OCI-LY3 (cell line): ENCODE data around the gene LPAR2.

ENCODE experiments used
- H2AFZ ChIP-seq: fragments of 200-600, 300-600 bp; shearing (Covaris generic); 2 replicates; pipeline ENCODE4 v1.6.0; 2014; ENCODE audit warnings: antibody characterized with exemption, low read depth, low read length
- H3K27ac ChIP-seq: fragments of 200-600, 300-600 bp; sonication (generic); 2 replicates; pipeline ENCODE4 v1.5.1; 2014; ENCODE audit warnings: mild to moderate bottlenecking, low read length, moderate library complexity, mixed read lengths
- H3K27me3 ChIP-seq: fragments of 200-600, 300-600 bp; sonication (generic); 2 replicates; pipeline ENCODE4 v1.6.1; 2014; ENCODE audit warnings: low read depth, low read length, mixed read lengths
- H3K36me3 ChIP-seq: fragments of 200-600, 300-600 bp; sonication (generic); replicated peaks from 2 replicates; pipeline ENCODE3; 2014; ENCODE audit warnings: low read depth, low read length, mixed read lengths
- H3K4me1 ChIP-seq: fragments of 300-600, 200-600 bp; sonication (generic); 2 replicates; pipeline ENCODE4 v1.6.1; 2014; ENCODE audit warnings: low read length, mixed read lengths
- H3K4me2 ChIP-seq: fragments of 200-600, 300-600 bp; sonication (generic); 2 replicates; pipeline ENCODE4 v1.6.1; 2014; ENCODE audit warnings: low read length, mixed read lengths
- H3K4me3 ChIP-seq: fragments of 300-600, 200-600 bp; sonication (generic); 2 replicates; pipeline ENCODE4 v1.5.1; 2014; ENCODE audit warnings: antibody characterized with exemption, mild to moderate bottlenecking, low read length, moderate library complexity
- H3K79me2 ChIP-seq: fragments of 300-600, 200-600 bp; shearing (Covaris generic); 2 replicates; pipeline ENCODE4 v1.6.1; 2014; ENCODE audit warnings: mild to moderate bottlenecking, low read length, mixed read lengths
- H3K9ac ChIP-seq: fragments of 300-600, 200-600 bp; shearing (Covaris generic); 2 replicates; pipeline ENCODE4 v1.6.0; 2014; ENCODE audit warnings: mild to moderate bottlenecking, low read length, moderate library complexity
- H3K9me3 ChIP-seq: fragments of 200-600, 300-600 bp; shearing (Covaris generic); 2 replicates; pipeline ENCODE4 v1.6.1; 2014; ENCODE audit warnings: low read length, mixed read lengths; ENCODE audit not compliant: insufficient read depth
- H4K20me1 ChIP-seq: fragments of 200-600, 300-600 bp; sonication (generic); 2 replicates; pipeline ENCODE4 v1.6.1; 2016; ENCODE audit warnings: low read length, mixed read lengths; ENCODE audit not compliant: insufficient read depth
- CTCF ChIP-seq: fragments of 200-600, 300-600 bp; sonication (generic); IDR thresholded peaks from 2 replicates; pipeline ENCODE4 v1.5.1; 2014; ENCODE audit warnings: antibody characterized with exemption, low read length, low read depth
- EZH2phosphoT487 ChIP-seq: fragments of 200-600 bp; shearing (Covaris generic); IDR thresholded peaks from 2 replicates; pipeline ENCODE4 v1.6.1; 2018; ENCODE audit warnings: antibody characterized with exemption, mixed run types, low read depth

Gene LPAR2

GRCh38 chr19:19642506-19643157 is 14.6 kb upstream of the LPAR2 start:
- Histone ChIP-seq H2AFZ (no peak overlapping the region; the same call in 1 of the 2 replicates), H4K20me1 (no peaks in the 10 kb centered on the region), H3K36me3 (peaks cover 59% of the 10 kb centered on the region)

GRCh38 chr19:19637523-19638251 is 9.7 kb upstream of the LPAR2 start:
- Histone ChIP-seq H3K36me3 (peaks cover 69% of the 10 kb centered on the region), H3K4me3 (no peak overlapping the region), H3K9me3 (no peaks in the 10 kb centered on the region), H3K4me1 (peaks cover 9% of the 10 kb centered on the region), H3K27me3 (no peaks in the 10 kb centered on the region), H4K20me1 (0 out of 2 replicates have a peak, but pooled peaks cover 6% of the 10 kb centered on the region), H3K4me2 (no peak overlapping the region), H3K9ac (no peak overlapping the region), H3K27ac (no peak overlapping the region), H3K79me2 (peaks cover 15% of the 10 kb centered on the region), H2AFZ (no peak overlapping the region)
- TF ChIP-seq EZH2phosphoT487 (no peak), CTCF (peak; percentile 9; the same call in 1 of the 2 replicates)

More at GRCh38 chr19:19642506-19643157, 14.6 kb upstream of the LPAR2 start:
- Histone ChIP-seq H3K4me3 (peak overlapping the region; percentile 90), H3K9ac (peak overlapping the region; percentile 99), H3K4me1 (peaks cover 16% of the 10 kb centered on the region), H3K79me2 (peaks cover 22% of the 10 kb centered on the region), H3K9me3 (no peaks in the 10 kb centered on the region), H3K27ac (peak overlapping the region; percentile 94), H3K4me2 (peak overlapping the region; percentile 98), H3K27me3 (no peaks in the 10 kb centered on the region)
- TF ChIP-seq EZH2phosphoT487 = no peak
- TF ChIP-seq CTCF = peak; percentile 14; the same call in 1 of the 2 replicates

GRCh38 chr19:19637186-19637522 is 9.1 kb upstream of the LPAR2 start:
- Histone ChIP-seq H3K36me3 (peaks cover 74% of the 10 kb centered on the region), H3K4me3 (no peak overlapping the region)

More at GRCh38 chr19:19637186-19637522, 9.1 kb upstream of the LPAR2 start:
- Histone ChIP-seq H3K4me1 (peaks cover 6% of the 10 kb centered on the region), H3K9ac (no peak overlapping the region), H3K79me2 (peaks cover 10% of the 10 kb centered on the region), H3K4me2 (no peak overlapping the region), H3K9me3 (no peaks in the 10 kb centered on the region), H3K27me3 (no peaks in the 10 kb centered on the region), H3K27ac (no peak overlapping the region), H4K20me1 (0 out of 2 replicates have a peak, but pooled peaks cover 6% of the 10 kb centered on the region), H2AFZ (no peak overlapping the region)
- TF ChIP-seq EZH2phosphoT487 (no peak), CTCF (no peak)
